NCI-H128 (cell line): Measurements from ENCODE around the gene C19orf44.
"Not testable (repeated sequence)": the region's sequence is repeated elsewhere in the genome, so short reads cannot be mapped to it uniquely, and the experiment has no call there.

Experiments used
- DNase-seq: peaks from one replicate; lab custom pipeline; 2025; ENCODE audit not compliant: unreplicated experiment; lab: John Stamatoyannopoulos, UW

C19orf44 gene

DNA sequence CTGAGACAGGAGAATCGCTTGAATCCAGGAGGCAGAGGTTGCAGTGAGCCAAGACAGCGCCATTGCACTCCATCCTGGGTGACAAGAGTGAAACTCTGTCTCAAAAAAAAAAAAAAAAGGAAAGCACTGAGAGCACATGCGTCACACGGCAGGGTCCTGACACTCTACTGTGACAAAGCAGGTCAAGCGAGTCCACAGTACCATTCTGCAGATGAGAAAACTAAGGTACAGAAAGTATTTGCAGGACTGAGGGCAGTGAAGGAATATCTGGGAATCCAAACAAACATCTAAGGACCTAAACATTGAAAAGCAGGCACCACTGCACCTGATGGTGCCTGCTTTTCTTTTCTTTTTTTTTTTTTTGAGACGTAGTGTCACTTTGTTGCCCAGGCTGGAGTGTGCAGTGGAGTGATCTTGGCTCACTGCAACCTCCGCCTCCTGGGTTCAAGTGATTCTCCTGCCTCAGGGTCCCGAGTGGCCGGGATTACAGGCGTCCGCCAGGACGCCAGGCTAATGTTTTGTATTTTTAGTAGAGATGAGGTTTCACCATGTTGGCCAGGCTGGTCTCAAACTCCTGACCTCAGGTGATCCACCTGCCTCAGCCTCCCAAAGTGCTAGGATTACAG is 29.3 kb upstream of the C19orf44 start:
- not testable (repeated sequence) for DNase-seq

- DNase-seq: no peak
Observed at GRCh38 chr19:16467581-16467980, 28.6 kb upstream of the C19orf44 start.

DNA sequence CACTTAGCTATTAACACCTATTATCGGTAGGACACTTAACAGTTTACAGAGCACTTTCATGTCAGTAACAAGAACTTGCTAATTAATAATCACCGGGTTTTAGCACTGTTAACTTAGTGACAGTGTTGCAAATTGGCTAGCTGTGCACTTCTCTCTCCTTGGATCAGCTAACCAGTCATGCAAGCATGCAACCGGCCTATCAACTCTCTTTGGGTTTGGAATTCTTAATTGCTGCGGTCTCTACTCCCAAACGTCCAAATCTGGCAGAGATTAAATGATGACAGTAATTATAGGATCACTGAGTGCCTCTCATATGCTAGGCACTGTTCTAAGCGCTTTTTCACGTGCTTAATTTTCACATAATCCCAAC is 25.7 kb upstream of the C19orf44 start:
- DNase-seq: no peak

DNA sequence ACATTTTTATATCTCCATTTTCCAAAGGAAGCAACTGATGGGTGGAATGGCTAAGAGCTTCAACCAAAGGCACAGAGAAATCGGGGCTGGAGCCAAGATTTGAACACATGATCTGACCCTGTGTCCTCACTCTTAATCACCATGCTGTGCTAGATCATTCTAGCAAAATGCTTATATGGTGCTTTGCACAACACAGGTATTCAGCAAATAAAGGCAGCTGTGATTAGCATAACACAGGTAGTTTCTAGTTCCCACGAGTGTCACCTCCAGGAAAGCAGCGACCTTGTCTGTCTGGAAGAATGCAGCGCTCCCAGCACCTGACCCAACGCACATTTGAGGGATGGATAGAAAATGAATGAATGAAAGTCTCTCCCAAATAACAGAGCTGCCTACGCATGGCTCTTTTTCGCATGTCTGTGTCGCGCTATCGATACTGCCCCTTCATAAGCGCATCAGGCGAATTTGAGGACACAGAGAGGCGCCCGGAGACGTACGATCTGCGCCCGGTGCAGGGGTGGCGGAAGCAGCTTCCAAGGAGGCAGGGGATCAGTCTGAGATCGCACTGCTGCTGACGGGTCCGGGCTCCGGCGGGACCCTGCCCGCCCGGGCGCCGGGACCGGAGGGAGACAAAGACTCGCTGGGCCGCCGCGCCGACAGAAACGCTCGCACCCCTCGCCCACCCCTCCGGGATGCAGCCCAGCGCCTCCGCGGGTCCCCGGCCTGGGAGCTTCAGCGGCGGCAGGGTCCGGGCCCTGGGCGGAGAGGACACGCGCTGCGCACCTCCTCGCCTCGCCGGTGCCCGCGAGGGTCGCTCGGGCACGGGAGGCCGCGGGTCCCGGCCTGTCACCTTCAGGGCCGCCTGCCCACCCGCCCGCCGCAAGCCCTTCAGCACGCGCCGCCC is 25.0 kb upstream of the C19orf44 start:
- DNase-seq: no peak

GRCh38 chr19:16472559-16472899 is 23.7 kb upstream of the C19orf44 start:
- not testable (repeated sequence) for DNase-seq

- DNase-seq: no peak
Observed at GRCh38 chr19:16472992-16473391, 23.2 kb upstream of the C19orf44 start.

GRCh38 chr19:16473875-16474392 is 22.3 kb upstream of the C19orf44 start:
- DNase-seq: no peak

GRCh38 chr19:16476401-16476800 is 19.8 kb upstream of the C19orf44 start:
- DNase-seq: no peak

DNA sequence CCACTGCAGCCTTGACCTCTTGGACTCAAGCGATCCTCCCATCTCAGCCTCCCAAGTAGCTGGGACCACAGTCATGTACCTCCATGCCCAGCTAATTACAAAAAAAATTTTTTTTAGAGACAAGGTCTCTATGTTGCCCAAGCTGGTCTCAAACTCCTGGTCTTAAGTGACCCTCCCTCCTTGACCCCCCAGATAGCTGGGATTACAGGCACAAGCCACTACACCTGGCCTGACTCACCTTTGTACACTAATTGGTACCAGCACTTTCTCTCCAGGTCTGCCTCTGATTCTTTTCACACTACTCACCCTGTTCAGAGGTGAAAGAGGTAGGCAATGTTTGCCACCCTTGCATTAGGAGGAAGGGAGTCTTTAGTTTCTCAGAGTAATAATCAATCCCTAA is 18.9 kb upstream of the C19orf44 start:
- DNase-seq: no peak

GRCh38 chr19:16482745-16483144 is 13.4 kb upstream of the C19orf44 start:
- no peak for DNase-seq

GRCh38 chr19:16486476-16486875 is 9.7 kb upstream of the C19orf44 start:
- DNase-seq: not testable (repeated sequence)

DNA sequence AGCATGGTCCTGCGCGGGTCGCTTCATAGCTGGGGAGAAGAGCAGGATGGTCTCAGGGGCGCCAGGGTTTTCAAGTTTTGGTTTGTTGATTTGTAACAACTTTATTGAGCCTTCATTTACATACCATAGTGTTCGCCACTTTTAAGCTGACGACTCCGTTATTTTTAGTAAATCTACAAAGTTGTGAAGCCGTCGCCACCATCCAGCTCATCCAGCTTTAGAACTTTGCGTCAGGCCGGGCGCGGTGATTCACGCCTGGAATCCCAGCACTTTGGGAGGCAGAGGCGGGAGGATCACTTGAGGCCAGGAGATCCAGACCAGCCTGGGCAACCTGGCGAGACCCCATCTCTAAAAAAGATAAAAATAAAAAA is 404 bp downstream of the C19orf44 start:
- no peak for DNase-seq

DNA sequence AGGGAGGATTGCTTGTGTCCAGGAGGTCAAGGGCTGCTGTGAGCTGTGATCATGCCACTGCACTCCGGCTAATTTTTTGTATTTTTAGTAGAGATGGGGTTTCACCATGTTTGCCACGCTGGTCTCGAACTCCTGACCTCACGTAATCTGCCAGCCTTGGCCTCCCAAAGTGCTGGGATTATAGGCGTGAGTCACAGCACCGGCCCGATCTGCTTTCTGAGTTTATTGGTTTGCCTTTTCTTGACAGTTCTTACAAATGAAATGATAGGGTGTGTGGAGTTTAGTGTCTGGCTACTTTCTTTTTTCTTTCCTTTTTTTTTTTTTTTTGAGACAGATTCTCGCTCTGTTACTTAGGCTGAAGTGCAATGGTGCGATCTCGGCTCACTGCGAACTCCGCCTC is 848 bp downstream of the C19orf44 start:
- DNase-seq: no peak

- DNase-seq: no peak
Observed at GRCh38 chr19:16497837-16498236, 1.6 kb downstream of the C19orf44 start.

DNA sequence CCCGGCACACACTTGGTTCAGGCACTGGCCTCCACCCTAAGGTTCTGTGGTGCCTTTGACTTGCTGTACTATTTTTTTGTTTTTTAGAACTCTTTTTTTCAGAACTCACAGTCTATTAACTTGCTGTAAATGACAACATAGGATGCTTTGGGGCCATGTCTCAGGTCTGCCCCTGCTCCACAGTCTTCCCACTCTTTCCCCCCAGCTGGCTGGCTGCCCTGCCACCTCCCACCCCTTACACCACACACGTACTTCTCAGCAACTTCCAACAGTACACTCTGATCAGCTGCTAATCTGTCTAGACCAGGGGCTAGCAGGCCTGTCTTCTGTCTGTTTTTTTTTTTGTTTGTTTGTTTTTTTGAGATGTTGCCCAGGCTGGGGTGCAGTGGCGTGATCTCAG is 8.1 kb downstream of the C19orf44 start:
- DNase-seq: no peak

- DNase-seq: not testable (repeated sequence)
Observed at GRCh38 chr19:16506161-16506560, 10.0 kb downstream of the C19orf44 start.

DNA sequence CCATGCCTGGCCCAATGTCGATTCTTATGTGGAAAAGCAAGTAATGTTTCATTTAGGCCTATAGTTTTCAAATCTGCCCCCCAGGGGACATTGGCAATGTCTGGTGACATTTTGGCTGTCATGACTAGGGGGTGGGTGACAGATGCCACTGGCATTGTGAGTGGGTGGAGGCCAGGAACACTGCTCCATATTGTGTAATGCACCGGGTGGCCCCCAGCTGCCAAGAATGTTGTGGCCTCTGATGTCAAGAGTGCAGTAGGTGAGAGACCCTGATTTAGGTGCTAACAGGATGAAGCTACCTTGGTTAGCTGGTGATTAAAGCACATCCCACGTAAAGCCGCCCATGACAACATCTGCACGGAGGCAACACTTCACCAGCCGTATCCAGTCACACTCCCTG is 10.8 kb downstream of the C19orf44 start:
- no peak for DNase-seq

DNA sequence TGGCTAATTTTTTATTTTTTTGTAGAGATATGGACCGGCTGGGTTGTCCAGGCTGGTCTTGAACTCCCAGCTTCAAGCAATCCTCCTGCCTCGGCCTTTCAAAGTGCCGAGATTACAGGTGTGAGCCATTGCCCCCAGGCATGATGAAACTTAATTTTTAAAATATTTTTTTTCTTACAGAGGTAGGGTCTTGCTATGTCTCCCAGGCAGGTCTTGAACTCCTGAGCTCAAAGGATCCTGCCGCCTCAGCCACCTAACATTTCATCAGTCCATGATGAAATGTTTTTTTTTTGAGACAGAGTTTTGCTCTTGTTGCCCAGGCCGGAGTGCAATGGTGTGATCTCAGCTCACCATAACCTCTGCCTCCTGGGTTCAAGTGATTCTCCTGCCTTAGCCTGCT is 12.4 kb downstream of the C19orf44 start:
- no peak for DNase-seq

DNA sequence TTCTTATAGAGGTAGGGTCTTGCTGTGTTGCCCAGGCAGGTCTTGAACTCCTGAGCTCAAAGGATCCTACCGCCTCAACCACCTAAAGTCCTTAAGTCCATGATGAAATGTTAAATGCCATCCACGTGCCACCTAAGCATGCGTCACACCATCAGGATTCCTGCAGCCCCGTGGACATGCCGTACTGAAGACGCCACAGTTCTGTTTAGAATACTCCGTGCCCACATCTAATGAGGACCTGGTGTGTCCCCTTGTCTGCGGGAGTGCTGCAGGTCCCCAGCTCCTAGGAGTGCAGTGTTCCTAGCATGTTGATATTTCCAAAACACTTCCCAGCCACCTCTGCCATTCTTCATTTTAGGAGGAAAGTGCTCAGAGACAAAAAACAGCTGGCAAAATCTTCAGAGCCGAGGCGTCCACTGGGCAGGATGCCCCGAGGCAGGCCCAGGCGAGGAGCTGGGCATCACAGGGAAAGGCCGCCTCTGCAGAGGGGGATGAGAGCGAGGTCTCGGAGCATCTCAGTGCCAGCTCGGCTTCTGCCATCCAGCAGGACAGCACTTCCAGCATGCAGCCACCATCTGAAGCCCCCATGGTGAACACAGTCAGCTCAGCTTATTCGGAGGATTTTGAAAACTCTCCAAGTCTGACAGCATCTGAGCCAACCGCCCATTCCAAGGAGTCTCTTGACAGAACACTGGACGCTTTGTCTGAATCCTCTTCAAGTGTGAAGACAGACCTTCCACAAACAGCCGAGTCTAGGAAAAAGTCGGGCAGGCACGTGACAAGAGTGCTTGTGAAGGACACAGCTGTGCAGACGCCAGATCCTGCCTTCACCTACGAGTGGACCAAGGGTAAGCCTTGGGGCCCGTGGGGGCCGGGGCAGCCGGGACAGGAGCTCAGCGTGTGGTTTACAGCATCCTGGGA is 13.2 kb downstream of the C19orf44 start:
- DNase-seq: no peak

GRCh38 chr19:16512611-16513010 is 16.4 kb downstream of the C19orf44 start:
- DNase-seq: not testable (repeated sequence)

DNA sequence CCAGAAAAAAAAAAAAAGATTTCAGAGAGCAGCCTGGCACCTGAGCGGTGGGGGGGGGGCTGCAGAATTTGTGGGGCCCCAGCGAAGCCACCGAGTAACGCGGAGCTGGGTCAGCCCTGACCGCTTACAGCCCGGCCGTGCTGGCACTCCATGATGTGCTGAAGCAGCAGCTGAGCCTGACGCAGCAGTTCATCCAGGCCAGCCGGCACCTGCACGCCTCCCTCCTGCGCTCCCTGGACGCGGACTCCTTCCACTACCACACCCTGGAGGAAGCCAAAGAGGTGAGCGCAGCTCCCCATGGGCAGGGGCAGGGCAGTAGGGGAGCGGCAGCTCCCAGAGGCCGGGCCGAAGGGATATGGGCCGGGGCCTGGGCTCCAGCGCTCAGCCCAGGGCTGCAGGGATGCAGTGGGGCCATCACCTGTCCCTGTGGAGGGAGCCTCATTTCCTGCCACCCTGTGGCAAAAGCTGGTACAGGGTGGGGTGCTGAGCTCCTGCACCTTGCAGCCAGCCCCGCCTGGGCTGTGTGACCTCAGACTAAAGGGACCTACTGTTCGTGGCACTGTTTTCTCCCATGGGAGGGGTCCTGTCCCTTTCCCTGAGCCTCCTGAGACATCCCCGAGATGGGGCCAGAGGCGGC is 18.3 kb downstream of the C19orf44 start:
- no peak for DNase-seq
